GM19468 (cell line): Measurements from ENCODE around the gene JAGN1.
"Not testable (repeated sequence)": the region's sequence is repeated elsewhere in the genome, so short reads cannot be mapped to it uniquely, and the experiment has no call there.

Experiments used
- ATAC-seq: cut with Tn5 transposase; IDR thresholded peaks from one replicate; pipeline ENCODE4 v1.9.1; 2021; ENCODE audit warnings: mild to moderate bottlenecking, moderate library complexity, moderate number of reproducible peaks; ENCODE audit not compliant: unreplicated experiment; ENCODE audit errors: extremely low read depth

The JAGN1 gene

GRCh38 chr3:9896755-9897407 is 6.5 kb downstream of the JAGN1 start:
- not testable (repeated sequence) for ATAC-seq

GRCh38 chr3:9897408-9898372 is 7.3 kb downstream of the JAGN1 start:
- no peak for ATAC-seq

GRCh38 chr3:9898467-9899241 is 8.2 kb downstream of the JAGN1 start:
- no peak for ATAC-seq

GRCh38 chr3:9899289-9899791 is 8.9 kb downstream of the JAGN1 start:
- ATAC-seq, result no peak

- ATAC-seq, result not testable (repeated sequence)
Measured at GRCh38 chr3:9900965-9901415, 10.6 kb downstream of the JAGN1 start.

- no peak for ATAC-seq
Measured at GRCh38 chr3:9901967-9902366, 11.6 kb downstream of the JAGN1 start.

- no peak for ATAC-seq
Measured at GRCh38 chr3:9902372-9903237, 12.2 kb downstream of the JAGN1 start, which contains the start of gene IL17RE. IL17RE (plus strand) TSS chr3:9902848; CDS start chr3:9902933, 85 bp downstream.

GRCh38 chr3:9903238-9903624 is 12.8 kb downstream of the JAGN1 start:
- no peak for ATAC-seq

GRCh38 chr3:9903904-9904303 is 13.5 kb downstream of the JAGN1 start:
- no peak for ATAC-seq

- ATAC-seq, result no peak
Measured at GRCh38 chr3:9906480-9906879, 16.1 kb downstream of the JAGN1 start.

GRCh38 chr3:9908286-9908685 is 17.9 kb downstream of the JAGN1 start:
- no peak for ATAC-seq

GRCh38 chr3:9909221-9910013 is 19.0 kb downstream of the JAGN1 start:
- ATAC-seq, result no peak

GRCh38 chr3:9911863-9912262 is 21.5 kb downstream of the JAGN1 start:
- no peak for ATAC-seq

GRCh38 chr3:9912294-9912935 is 22.0 kb downstream of the JAGN1 start:
- no peak for ATAC-seq

- no peak for ATAC-seq
Measured at GRCh38 chr3:9913601-9914000, 23.2 kb downstream of the JAGN1 start.

GRCh38 chr3:9914011-9914410 is 23.6 kb downstream of the JAGN1 start:
- ATAC-seq, result no peak

- ATAC-seq, result no peak
Measured at GRCh38 chr3:9914559-9915253, 24.3 kb downstream of the JAGN1 start.
